GM19467 (cell line): ENCODE results near the gene DOK4.

Experiments used
- ATAC-seq: cut with Tn5 transposase; IDR thresholded peaks from one replicate; pipeline ENCODE4 v1.9.1; 2021; ENCODE audit warnings: mild to moderate bottlenecking, moderate library complexity; ENCODE audit not compliant: unreplicated experiment

Gene DOK4

DNA sequence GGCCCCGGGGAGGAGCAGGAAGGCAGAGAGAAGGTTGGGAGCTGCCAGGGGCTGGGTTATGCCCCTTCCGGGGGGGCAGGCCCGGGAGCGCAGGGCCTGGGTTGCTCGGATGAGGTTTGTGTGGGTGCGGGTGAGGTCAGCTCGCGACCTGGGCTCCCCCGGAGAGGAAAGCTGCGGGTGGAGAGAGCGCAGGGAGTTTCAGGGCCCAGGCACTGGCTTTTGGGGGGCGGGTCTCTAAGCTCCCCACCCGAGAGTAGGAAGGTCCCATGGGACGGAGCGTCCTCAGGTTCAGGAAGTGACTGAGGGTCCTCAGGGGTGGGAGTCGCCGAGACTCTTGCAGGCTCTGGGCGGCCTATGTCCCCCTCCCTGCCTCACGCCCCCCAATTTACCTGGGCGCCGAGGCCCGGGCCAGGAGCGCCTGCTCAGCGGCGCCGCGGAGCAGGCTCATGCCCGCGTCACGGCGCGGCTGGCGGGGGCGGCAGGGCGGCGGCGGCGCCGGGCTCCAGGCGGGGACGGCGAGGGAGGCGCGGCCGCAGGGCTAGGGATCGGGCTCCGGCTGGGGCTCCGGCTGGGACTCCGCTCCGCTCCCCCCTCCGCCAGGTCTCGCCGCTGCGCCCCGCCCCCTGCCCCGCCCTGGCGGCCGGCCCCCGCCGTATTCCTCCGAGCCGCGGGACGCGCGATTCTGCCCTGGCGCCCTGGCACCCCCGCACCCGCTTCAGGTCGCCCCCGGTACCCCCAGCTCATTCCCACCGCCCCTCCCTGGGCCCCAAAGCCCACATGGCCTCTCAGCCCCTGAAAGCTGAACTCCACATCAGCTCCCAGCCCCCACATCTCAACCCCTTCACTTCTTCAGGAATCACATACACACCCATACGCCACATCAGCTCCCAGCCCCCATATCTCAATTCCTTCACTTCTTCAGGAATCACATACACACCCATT lies at the start of gene DOK4:
TSS of gene DOK4 (minus strand) at position 578 of the 942 bp plus-strand sequence. CDS start 6,986 bp downstream, outside the sequence.
- peak; percentile 81 for ATAC-seq

DNA sequence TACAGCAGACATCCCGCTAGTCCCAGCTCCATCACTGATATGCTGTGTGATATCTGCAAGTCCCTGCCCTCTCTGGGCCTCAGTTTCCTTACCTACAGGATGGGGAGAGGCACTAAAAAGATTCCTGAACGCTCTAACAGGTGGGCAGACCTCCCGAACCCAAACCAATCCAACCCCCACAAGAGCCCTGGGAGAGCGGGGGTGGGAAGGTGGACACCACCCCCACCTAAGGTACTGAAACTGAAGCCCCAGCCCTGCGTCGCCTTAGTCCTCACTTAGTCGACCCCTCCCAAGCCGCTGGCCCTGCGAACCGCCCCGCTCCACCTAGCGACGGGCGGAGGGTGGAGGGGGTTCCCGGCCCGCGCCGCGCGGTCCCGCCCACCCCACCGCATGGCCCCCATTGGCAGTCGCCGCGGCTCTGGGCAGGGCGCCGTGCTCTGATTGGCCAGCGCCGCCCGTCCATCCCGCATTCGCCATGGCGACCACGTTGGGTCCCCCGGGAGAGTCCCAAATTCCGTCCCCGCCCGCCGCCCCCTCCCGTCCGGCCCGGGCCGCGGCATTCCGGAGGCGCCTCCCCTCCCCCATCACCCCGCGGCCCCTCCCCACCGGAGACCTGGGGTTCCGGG lies 49.5 kb upstream of the DOK4 start:
- peak; percentile 55 for ATAC-seq

DNA sequence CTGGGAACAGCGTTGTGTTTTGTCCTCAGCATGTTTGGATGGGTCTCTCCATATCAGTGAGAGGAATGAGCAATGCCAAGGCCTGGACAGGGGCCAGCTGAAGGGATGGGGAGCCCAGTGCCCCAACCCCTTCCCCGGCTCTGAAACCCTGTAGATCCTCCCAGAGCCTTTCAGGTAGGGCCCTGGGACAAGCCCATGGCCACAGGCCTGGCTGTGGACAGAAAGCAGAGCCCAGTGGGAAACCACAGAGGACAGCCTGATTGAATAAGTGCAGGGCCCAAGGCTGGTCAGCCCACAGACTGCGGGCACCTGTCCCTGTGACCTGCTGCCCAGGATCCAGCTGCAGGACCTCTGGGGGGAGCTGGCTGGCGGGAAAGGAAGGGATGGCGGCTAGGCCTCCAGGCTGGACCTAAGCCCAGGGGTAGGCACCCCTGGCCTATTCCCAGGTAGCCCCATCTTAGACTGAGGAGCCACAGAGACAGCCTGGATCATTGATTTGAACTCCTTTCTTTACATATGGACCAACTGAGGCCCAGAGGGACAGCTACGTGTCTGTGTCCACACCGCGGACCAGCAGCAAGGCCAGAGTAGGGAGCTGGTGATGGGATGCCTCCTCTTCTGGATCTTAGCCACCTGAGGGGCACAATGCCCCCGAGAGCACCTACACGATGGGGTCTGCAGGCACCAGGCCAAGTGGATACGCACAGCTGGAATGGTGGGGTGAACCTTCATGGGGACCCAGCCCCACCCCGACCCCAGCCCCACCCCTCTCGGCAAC lies 48.8 kb upstream of the DOK4 start:
- no peak for ATAC-seq

DNA sequence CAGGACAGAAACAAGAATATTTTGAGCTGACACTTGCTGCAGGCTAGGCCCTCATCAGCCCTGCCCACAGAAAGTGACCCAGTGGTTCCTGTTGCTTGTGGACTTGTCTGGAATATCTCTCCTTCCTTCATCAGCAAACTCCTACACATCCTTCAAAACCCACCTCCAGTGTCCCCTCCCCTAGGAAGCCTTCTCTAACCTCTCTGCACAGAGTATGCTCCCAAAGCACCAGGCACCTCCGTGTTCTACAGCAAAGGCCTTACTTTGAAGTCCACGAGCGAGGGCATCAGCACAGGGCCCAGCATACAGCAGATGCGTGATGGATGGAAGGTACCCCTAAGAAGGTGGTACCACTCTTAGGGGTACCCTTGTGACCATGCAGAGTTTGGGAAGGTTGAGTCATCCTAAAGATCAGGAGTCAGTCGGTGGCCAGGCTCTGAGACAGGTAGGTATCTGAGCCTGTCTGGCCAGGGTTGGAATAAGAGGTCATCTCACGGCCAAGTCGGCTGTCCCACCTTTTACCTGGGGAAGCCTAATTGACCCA lies 48.1 kb upstream of the DOK4 start:
- no peak for ATAC-seq

DNA sequence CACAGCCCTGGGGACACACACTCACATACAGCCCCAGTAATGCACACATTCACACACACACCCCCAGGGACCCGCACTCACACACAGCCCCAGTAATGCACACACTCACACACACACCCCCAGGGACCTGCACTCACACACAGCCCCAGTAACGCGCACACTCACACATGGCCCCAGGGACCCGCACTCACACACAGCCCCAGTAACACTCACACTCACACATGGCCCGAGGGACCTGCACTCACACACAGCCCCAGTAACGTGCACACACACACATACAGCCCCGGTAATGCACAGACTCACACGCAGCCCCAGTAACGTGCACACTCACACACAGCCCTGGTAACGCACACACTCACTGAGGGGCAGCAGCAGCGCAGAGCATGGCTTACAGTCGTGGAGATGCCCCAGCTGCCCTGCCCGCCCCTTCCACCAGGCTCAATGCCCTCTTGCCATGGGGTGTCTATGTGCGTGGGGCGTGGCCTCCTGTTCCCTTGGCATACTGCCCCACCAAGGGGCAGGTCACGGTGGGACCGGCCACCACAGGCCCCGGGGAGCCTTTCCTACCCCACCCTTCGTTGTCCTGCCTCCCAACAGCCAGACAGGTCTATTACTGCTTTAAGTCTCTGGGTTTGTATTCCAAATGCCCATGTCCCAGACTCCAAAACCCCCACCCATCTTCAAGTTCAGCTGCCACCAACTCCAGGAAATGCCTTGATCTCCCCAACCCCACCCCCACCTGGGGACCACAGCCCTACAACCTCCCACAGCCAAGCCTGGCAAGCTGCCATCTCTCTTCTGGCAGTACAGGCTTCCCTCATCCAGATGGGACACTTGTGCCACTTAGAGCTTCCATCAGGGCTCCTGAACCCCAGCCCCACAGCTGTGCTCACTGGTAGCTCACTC lies 47.4 kb upstream of the DOK4 start:
- no peak for ATAC-seq

DNA sequence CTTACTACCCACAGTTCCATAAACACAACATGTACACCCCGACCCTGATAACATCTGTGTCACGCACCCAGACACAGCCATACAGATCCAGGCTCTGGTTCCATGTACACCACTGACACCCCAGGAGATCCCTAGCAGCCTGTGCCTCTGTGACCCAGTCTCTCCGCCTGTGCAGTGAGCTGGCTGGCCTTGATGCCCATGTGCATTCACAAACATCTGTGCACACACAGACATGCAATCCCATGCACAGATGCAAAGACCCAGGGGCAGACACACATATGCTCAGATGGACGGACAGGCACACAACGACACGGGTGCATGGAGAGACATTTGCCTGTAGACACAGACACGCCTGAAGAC lies 46.0 kb upstream of the DOK4 start:
- ATAC-seq = no peak

DNA sequence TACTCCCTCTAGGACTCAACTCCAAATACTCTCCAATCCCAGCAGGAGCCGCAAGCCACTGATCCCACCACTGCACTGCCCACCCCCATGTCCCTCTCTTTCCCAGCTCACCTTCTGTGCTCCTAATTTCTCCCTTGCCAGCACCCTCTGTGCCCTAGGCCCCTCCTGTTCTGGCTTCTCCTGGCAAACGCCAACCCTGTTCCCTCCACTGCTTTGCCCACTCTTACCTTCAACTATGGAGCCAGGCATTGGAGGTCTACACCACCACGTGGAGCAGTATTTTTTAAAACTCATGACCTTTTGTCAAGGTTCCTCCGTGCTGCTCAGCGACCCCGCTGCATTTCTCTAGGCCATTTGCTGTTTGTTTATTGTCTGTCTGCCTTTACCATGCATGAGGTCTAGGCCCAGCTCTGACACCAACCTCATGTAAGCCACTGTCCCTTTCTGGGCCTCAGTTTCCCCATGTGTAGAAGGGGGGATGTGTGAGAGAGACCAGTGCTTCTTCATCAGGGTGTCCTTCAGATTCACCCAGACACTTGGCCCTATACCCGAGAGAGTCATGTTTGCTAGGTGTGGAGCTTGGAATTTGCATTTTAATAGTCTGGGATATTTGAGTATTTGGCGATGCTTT lies 45.5 kb upstream of the DOK4 start:
- no peak for ATAC-seq

DNA sequence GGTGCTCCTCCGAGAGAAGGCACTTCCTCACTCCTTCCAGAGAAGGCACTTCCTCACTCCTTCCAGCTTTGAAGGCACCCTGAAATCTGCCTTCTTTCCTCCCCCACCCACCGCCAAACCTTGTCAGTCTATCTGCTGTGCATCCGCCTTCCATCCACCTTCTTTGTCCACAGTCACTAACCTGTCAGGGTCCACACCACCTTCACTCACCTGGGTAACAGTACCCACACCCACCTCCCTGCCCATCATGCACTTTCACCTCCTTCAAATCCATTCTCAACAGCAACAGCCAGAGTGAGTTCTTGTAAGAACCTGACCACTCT lies 44.9 kb upstream of the DOK4 start:
- ATAC-seq = no peak

DNA sequence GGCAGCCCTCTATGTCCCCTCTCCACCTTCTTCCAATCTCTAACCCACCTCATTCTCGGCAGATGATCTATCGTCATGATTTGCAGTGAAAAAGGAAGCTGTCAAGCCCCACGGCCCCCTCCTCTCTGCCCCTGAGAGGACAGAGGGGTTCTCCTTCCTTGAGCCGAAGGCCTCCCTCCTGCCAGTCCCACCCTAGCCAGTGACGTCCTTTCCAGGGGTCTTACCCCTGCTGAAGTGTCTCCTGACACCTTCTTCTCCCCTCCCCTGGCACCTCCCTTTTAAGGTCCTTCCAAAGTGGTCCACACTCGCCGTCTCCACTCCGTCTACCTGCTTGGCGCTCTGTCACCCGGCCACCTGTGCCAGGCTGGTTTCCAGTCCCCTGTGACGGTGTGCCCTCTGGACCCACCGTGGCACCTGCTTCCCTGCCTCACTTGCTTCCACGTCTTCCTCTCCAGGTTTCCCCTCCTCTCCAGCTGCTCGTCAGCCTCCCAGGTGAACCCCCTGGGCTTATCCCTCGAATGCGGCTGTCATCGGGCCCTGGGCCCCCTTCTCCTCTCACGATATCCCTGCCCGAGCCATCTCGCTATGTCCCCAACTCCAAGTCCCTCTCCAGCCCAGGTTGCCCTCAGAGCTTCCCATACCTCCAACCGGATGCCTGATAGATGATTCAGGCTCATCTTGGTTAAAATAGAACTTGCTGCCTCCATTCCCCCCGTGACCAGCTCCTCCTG lies 44.4 kb upstream of the DOK4 start:
- ATAC-seq = no peak

DNA sequence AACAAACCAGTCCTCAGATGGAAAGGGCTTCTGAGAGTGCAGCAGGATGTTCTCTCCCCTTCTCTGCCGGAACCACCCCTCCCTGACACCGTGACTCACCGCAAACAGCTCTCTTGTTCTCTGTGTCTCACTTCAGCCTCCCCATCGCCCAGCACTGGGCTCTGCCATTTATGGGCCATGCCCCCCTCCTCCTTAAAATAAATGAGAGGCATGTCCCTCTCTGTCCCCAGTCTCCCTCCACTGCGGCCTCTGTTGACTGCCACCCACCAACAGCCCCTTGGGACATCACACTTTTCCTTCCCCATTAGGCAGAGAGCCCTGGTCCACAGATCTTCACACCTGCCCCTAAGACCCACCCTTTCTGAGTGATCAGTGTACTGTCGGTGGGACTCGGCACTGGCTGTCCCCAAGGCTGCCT lies 43.8 kb upstream of the DOK4 start:
- ATAC-seq = peak; percentile 55

DNA sequence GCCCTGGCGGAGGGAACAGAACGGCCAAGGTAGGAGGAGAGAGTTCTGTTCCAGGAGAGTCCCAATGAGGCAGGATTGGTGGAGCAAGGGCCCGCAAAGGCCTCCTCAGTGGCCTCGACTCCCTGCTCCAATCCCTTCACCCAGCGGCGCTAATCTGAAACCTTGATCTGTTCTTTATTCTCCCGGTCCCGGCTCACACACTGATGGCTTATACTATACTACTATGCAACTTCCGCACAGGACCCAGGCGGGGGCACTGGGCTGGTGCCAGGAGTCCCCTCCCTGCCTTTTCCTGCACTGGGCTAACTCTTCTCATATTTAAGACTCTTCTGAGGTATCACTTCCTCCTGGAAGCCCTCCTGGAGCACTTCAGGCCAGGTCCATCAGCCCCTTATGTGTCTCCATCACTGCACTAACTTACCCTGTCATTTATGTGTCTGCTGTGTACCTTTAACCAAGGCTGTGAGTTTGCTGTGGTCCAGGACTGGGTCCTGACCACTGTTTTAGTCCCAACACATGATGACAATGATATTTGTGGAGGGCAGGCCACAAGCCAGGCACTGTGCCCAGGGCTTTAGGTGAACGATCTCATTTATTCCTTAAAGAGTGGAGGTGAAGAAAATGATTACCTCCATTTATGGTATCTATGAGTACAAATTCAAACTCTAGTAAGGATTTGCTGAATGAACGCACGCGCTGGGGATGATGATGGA lies 43.3 kb upstream of the DOK4 start:
- ATAC-seq = no peak

DNA sequence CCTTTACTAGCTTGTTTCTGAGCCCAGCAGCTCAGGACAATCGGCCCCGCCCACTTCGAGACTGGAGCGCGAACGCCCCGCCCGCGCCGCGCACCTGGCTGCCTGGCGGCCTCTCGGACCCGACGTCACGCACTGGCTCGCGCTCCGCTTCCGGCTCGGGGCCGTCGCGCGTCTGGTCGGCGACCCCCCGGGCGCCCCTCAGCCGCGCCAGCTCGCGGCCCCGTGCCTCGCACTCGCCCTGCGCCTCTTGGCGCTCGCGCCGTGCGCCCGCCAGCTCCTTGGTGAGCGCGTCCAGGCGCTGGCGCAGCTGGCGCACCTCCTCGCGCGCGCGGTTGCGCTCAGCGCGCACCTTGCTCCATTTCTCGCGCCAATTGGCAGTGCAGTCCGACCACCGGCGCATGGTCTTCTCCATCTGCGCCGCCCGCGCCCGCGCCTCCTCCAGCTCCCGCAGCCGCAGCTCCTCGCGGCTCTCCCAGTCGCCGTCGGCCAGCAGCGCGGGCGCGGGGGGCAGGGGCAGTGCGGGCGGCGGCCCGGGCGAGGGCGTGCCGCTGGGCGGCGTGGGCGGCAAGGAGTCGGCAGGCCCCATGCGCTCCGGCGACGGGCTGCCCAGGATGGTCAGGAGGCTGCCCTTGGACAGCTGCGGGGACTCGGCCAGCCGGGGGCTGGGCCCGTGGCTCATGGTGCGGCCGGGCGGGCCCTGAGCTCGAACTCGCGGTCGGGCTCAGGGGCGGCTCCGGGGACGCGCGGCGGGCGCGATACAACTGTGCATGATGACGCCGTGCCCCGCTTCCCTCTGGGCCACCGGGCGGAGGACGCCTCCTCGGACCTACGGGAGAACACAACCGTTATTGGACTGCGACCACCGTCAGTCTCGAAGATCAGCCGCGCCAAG lies 42.5 kb upstream of the DOK4 start:
- ATAC-seq = no peak

DNA sequence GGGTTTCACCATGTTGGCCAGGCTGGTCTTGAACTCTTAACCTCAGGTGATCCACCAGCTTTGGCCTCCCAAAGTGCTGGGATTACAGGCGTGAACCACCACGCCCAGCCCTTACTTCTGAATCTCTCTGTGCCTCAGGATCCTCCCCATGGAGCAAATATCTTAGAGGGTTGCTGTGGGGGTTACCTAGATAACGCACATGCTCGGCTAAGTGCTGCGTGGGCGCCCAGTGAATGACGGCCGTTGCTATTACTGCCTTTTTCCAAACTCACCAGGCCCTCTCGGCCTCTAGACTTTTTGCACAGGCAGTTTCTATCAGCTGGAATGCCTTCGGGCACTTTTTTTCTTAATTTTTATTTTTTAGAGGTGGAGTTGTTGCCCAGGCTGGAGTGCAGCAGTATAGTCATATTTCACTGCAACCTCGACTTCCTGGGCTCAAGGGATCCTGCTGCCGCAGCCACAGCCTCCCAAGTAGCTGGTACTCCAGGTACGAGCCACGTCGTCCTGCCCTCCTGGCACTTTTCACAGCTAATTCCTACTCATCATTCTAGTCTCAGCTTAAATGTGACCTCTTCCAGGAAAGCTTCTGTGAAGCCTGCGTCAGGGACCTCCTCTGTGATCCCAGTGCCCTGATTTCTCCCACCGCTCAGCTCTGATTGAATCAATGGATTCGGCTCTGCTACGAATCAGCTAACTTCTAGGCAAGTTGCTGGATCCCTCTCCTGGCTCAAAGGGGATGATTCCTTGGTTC lies 41.5 kb upstream of the DOK4 start:
- ATAC-seq = no peak

DNA sequence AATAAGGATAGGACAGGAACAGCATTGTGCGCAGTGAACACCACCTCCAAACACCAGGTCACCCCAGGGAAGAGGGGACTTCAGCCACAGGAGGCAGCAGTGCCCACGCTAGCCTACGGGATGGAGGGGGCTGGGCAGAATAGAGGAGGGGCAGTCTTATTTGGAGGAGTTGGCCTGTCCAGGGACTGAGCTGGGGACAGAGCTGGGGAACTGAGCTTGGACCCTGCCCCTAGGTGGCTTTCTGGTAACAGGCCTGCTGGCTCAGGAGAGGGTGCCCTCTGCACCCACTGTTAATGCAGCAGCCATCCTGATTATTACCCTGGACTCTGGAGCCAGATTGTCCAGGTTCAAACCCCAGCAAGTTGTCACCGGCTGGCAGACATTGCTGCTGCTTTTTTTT lies 40.7 kb upstream of the DOK4 start:
- ATAC-seq = no peak

DNA sequence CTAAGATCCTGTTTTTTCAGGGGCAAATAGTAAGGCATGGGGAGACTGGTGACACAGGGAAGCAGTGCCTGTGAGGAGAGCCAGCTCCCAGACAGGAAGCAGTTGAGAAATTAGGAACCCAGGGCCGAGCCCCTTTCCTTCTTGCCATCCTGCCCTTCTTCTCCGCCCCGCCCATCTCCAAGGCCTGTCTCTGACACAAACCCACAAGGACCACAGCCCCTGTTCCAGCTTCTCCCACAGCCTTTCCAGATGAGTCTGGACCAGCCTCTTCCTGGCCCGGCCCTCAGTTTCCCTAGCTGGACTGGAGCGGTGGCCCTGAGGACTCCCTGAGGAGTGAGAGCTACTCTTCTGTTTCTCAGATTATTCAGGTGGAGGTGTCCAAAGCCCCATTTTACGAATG lies 40.2 kb upstream of the DOK4 start:
- no peak for ATAC-seq

DNA sequence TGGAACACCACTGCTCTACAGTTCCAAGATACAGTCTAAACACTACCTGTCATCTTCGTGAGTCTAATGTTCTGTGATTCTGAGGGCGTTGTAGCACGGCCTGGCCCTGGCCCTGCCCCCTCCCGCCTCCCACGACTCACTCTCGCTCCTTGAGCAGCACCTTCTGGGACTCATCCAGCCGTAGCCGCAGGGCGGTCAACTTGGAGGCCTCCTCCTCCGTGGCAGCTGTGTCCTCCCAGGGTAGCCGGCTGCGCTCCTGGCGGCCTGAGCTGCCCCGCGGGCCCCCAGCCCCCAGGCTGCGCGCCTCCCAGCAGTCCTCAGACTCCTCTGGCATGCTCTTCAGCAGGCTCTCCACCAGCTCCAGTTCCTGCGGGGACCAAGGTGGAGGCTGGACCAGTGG lies 39.5 kb upstream of the DOK4 start:
- no peak for ATAC-seq

DNA sequence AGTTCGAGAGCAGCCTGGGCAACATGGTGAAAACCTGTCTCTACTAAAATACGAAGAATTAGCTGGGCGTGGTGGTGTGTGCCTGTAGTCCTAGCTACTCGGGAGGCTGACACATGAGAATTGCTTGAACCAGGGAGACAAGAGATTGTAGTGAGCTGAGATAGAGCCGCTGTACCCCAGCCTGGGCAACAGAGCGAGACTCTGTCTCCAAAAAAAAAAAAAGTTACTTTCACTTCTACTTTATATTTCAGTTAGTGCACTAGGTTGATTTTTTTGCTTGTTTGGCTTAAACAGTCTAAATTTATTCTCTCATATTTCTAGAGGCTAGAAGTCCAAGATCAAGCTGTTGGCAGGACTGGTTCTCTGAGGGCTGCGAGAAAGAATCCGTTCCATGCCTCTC lies 36.7 kb upstream of the DOK4 start:
- ATAC-seq = no peak
